ENCODE data around the gene FBXO47. TPM values are rescaled to one million over a fixed set of nuclear protein-coding genes. Genes with fewer than 3 reads are reported as not detected.
"Not testable (repeated sequence)": the region's sequence is repeated elsewhere in the genome, so short reads cannot be mapped to it uniquely, and the experiment has no call there.

The FBXO47 gene
- total RNA-seq, 2 donors from 2014 or later: not detected

- intact Hi-C loops (cut with DNase I): no loop called here
- H3K4me1 ChIP-seq: no peaks in the 10 kb centered on the region
- no peak overlapping the region for H3K27ac ChIP-seq
- 59 to 68% methylated on average over 4 of the region's 4 CpGs for WGBS, 2 donors
- ATAC-seq (no peak), DNase-seq (no peak)
- no peaks in the 10 kb centered on the region for H3K27me3 ChIP-seq
- no peaks in the 10 kb centered on the region for H3K36me3 ChIP-seq (replicated peaks in 1 of 2; ENCODE audit: insufficient read depth in 1 of 2, low read depth in 2 of 2)
- H3K4me3 ChIP-seq: no peak overlapping the region
- no peak for TF ChIP-seq POLR2A (IDR thresholded peaks at IDR 0.05)
- no peaks in the 10 kb centered on the region for H3K9me3 ChIP-seq
These were observed 24.4 kb downstream of the FBXO47 start for GRCh38 chr17:38942696-38943334.

DNA sequence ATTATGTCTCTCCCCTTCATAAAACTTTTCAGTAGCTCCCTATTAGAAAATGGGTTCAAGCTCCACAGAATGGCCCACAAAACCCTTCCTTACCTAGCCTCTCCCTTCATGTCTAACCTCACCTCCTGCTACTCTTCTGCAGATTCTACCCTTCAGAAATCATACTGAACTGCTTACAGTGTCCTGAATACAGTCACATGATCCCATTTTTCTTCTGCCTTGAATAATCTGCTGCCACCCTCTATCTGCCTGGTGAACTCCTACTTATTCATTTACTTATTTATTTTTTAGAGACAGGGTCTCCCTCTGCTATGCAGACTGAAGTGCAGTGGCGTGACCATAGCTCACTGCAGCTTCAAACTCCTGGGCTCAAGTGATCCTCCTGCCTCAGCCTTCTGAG is 26.8 kb downstream of the FBXO47 start:
- no peak overlapping the region for H3K27ac ChIP-seq
- no peaks in the 10 kb centered on the region for H3K36me3 ChIP-seq (replicated peaks in 1 of 2; ENCODE audit: insufficient read depth in 1 of 2, low read depth in 2 of 2)
- ATAC-seq (no peak), DNase-seq (no peak)
- H3K4me1 ChIP-seq: no peaks in the 10 kb centered on the region
- H3K4me3 ChIP-seq: no peak overlapping the region
- TF ChIP-seq POLR2A (IDR thresholded peaks at IDR 0.05): no peak
- TF ChIP-seq, protein P1, sequence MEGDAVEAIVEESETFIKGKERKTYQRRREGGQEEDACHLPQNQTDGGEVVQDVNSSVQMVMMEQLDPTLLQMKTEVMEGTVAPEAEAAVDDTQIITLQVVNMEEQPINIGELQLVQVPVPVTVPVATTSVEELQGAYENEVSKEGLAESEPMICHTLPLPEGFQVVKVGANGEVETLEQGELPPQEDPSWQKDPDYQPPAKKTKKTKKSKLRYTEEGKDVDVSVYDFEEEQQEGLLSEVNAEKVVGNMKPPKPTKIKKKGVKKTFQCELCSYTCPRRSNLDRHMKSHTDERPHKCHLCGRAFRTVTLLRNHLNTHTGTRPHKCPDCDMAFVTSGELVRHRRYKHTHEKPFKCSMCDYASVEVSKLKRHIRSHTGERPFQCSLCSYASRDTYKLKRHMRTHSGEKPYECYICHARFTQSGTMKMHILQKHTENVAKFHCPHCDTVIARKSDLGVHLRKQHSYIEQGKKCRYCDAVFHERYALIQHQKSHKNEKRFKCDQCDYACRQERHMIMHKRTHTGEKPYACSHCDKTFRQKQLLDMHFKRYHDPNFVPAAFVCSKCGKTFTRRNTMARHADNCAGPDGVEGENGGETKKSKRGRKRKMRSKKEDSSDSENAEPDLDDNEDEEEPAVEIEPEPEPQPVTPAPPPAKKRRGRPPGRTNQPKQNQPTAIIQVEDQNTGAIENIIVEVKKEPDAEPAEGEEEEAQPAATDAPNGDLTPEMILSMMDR (IDR thresholded peaks at IDR 0.05): no peak
- no peaks in the 10 kb centered on the region for H3K27me3 ChIP-seq
- intact Hi-C loops (cut with DNase I): no loop called here
- no peaks in the 10 kb centered on the region for H3K9me3 ChIP-seq
- WGBS, 2 donors: 95 to 100% methylated on average over 1 of the region's 1 CpG

GRCh38 chr17:38939987-38940386 is 27.2 kb downstream of the FBXO47 start:
- Histone ChIP-seq H3K4me1 (no peaks in the 10 kb centered on the region), H3K27me3 (no peaks in the 10 kb centered on the region), H3K36me3 (replicated peaks in 1 of 2; ENCODE audit: insufficient read depth in 1 of 2, low read depth in 2 of 2) (no peaks in the 10 kb centered on the region), H3K27ac (no peak overlapping the region), H3K4me3 (no peak overlapping the region), H3K9me3 (no peaks in the 10 kb centered on the region)
- intact Hi-C loops (cut with DNase I): no loop called here
- ATAC-seq (no peak), DNase-seq (no peak)
- TF ChIP-seq, protein P1 (IDR thresholded peaks at IDR 0.05): no peak
- TF ChIP-seq POLR2A (IDR thresholded peaks at IDR 0.05): no peak

GRCh38 chr17:38933962-38934361 is 33.2 kb downstream of the FBXO47 start:
- ATAC-seq; H3K4me3 ChIP-seq; DNase-seq; H3K27me3 ChIP-seq; H3K36me3 ChIP-seq (replicated peaks in 1 of 2; ENCODE audit: insufficient read depth in 1 of 2, low read depth in 2 of 2); intact Hi-C loops (cut with DNase I); H3K4me1 ChIP-seq; H3K9me3 ChIP-seq; H3K27ac ChIP-seq: not testable (repeated sequence)
- 85 to 86% methylated on average over 9 of the region's 9 CpGs for WGBS, 2 donors

- intact Hi-C loops (cut with DNase I): not testable (repeated sequence)
- WGBS, 2 donors: no CpG with 5 or more reads among the region's 36 CpGs
These were observed 36.4 kb downstream of the FBXO47 start for GRCh38 chr17:38930782-38931181.

DNA sequence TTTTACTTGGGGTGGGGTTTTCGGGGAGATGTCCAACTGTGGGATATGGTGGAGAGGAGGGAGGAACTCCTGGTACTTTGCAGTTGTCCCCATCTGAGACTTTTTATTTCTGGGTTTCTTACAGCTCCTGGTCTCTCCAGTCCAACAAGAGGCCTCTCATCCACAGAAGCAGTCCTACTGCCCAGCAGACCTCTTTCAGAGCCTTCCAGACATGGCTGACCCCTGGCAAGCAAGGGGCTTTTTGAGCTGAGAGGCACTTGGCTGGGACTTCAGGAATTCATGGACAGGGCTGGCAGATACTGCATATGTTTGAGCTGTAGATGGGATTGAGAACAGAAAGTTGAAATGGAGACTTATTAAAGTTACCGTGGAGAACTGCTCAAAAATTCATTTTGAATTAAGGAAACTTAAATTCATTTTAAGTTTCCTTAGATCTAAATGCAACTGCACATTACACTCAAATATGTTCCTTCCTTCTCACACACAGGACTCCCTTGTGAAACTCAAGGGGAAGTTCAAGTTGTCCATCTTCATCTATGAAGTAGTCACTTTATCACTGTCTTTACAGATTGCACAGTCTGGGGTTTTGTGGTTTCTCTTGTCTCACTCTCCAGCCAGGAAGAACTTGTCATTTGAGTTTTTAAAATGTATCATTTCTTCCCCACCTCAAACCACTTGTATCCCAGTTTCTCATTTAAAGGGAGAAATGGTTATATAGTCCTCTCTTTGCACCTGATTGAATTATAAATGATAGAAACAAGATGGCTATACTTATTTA is 40.7 kb downstream of the FBXO47 start:
- H3K4me3 ChIP-seq: no peak overlapping the region
- no peak for TF ChIP-seq POLR2A (IDR thresholded peaks at IDR 0.05)
- TF ChIP-seq, protein P1 (IDR thresholded peaks at IDR 0.05): no peak
- peaks cover 14% of the 10 kb centered on the region for H3K4me1 ChIP-seq
- no peak overlapping the region for H3K27ac ChIP-seq
- no peak for DNase-seq
- no peak for ATAC-seq
- WGBS, 2 donors: 64 to 76% methylated on average over 2 of the region's 2 CpGs
- intact Hi-C loops (cut with DNase I): no loop called here
- no peaks in the 10 kb centered on the region for H3K9me3 ChIP-seq
- H3K36me3 ChIP-seq (replicated peaks in 1 of 2; ENCODE audit: insufficient read depth in 1 of 2, low read depth in 2 of 2): no peaks in the 10 kb centered on the region
- H3K27me3 ChIP-seq: no peaks in the 10 kb centered on the region

More at GRCh38 chr17:38930782-38931181, 36.4 kb downstream of the FBXO47 start:
- ATAC-seq; H3K9me3 ChIP-seq; H3K4me3 ChIP-seq; H3K36me3 ChIP-seq (replicated peaks in 1 of 2; ENCODE audit: insufficient read depth in 1 of 2, low read depth in 2 of 2); H3K27me3 ChIP-seq; H3K27ac ChIP-seq; DNase-seq; H3K4me1 ChIP-seq: not testable (repeated sequence)

Measured in body of pancreas (tissue), 4 donors.